ENCODE data around the gene STX16.

GRCh38 chr20:58667975-58668374 lies 16.9 kb downstream of the STX16 start:
- TF ChIP-seq CTCF (IDR thresholded peaks at IDR 0.05) (no peak), POLR2A (IDR thresholded peaks at IDR 0.05) (no peak), POLR2AphosphoS5 (IDR thresholded peaks at IDR 0.05) (no peak), EP300 (IDR thresholded peaks at IDR 0.05) (no peak)

Measured in stomach (tissue), 4 donors.